ENCODE measurements around the gene CNTFR.

Gene CNTFR

GRCh38 chr9:34521406-34522045 lies 68.0 kb downstream of the CNTFR start:
- DNase-seq: no peak

DNA sequence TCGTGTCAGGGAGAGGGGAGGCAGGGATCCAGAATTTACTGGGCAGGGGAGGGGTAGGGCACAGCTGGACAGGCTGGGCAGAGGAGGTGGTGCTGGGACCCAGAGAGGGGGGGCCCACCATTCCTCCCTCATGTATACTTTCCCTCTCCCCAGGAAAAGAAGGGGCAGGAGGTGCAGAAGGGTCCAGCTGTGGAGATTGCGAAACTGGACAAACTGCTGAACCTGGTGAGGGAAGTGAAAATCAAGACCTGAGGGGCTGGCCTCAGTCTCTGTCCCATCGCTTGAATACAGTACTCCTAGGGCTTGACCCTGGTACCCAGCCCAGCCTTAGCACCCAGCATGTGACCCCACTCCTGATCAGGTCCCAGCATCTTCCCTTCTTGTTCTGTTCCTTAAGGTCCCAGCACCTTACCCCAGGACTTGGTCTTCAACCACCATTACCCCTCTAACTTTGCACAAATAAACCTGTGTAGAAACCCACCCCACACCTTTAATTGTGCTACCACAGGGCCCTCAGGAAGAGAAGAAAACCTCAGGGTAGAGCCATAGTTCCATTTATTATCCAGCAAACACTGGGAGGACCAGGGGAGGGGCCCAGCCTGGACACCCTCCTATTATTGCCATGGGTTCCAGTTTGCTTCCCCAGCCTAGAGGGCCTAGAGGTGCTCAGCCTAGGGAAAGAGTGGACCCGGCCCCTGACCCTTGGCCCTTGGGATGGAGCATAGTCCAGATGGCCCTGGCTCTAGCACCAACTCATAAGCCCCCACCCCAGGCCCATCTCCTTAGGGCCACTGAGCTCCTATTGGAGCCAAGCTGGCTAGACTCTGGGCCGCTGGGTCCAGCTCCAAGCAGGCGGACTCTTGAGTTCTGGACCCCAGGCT lies 68.8 kb downstream of the CNTFR start:
- no peak for DNase-seq

- DNase-seq: no peak
Measured at GRCh38 chr9:34520096-34520495, 69.4 kb downstream of the CNTFR start.

DNA sequence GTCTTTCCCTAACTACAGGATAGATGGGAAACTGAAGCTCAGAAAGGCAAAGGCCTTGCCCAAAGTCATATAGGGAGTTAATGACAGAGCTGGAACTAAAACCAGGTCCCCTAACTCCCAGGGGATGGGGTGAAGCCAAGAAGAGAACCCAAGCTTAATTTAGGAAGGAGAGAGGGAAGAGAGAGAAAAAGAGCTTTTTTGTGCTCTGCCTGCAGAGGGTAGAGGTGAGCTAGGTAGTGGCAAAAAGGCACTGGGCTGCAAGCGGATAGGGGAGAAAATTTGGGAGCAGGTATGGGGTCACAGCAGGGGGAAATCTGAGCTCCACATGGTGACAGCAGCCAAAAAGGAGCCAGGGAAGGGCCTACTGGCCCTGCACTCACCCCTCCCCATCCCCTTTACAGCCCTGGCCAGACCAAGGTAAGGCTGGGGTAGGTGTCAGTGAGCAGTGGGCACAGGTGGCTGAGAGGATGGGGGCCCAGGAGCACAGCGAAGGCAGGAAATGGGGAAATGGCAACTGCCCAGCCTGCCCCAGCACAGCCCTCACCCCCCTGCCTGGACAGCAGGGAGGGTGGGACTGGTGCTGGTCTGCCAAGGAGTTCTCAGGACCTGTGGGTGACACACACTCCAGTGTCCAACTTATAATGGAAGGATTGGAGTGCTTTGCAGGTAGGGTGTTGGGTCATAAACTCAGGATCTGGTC lies 70.1 kb downstream of the CNTFR start:
- no peak for DNase-seq

DNA sequence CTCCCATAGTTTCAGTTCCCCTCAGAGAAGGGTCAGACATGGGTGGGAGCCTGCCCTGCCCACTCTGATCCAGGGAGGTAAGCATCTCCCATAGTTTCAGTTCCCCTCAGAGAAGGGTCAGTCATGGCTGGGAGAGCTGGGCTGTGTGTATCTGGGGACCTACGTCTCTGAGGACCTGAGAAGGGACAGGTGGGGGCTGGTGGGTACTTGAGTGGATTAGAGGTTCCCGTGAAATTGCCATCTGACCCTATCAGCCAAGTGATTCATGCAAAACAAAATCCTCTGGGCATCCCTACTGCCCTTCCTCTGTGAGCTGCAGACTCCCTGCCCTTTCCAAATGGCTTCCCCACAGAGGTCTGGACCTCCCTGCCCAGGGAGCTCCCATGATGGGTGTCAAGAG lies 70.6 kb downstream of the CNTFR start:
- DNase-seq: no peak

DNA sequence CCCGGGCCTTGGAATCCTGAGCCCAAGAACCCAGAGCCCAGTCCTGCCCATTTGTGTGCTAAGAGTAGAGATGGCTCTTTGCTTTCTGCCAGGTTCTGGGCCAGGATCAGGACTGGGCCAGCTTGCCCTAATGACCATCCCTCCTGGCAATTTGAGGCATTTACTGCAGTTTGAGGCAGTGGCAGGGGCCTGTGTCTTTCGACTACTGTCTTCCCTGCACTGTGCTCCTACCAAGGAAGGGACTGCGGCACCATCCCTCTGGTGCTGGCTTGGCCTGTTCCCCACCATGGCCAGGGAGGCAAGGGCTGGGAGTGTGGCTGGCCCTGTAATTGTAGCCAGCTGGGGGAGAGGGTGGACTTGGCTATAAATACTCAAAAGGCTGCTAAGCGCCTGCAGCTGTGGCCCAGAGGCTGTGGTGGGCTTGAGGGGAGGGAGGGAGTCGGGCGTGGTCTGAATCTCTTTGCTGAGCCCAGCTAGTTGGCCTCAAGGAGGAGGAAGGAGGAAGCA lies 71.4 kb downstream of the CNTFR start:
- DNase-seq: no peak

GRCh38 chr9:34517185-34517584 lies 72.3 kb downstream of the CNTFR start:
- DNase-seq: no peak

GRCh38 chr9:34515959-34516358 lies 73.6 kb downstream of the CNTFR start:
- DNase-seq: no peak

DNA sequence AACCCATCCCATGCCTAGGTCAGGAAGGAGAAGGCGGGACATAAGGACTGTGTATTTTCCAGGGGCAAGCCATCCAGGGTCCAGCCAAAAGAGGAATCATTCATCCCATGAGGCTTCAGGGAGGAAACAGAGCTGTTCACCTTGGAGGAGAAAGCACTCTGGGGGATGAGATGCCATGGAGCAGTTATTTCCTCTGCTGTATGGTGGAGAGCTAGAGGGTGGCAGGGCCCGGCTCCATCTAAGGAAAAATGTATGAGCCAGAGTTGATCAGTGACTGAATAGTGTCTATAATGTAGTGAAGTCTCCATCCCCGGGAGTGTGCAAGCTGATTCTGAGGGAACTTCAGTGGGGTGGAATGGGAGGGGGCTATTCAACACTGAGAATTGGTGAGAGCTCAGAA lies 74.7 kb downstream of the CNTFR start:
- no peak for DNase-seq

DNA sequence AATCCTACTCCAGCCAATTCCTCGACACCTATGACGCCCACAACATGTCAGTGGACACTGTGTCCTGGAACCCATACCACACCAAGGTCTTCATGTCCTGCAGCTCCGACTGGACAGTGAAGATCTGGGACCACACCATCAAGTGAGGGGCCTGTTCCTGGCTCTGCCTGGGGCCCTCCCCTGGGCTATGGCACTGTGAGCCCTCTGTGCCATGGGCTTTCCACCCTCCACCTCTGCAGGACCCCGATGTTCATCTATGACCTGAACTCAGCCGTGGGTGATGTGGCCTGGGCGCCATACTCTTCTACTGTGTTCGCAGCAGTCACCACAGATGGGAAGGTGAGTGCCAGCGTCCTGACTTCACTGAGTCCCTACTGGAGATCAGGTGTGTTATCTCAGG lies 75.1 kb downstream of the CNTFR start:
- no peak for DNase-seq

- DNase-seq: no peak
Measured at GRCh38 chr9:34513567-34514214, 75.8 kb downstream of the CNTFR start.

DNA sequence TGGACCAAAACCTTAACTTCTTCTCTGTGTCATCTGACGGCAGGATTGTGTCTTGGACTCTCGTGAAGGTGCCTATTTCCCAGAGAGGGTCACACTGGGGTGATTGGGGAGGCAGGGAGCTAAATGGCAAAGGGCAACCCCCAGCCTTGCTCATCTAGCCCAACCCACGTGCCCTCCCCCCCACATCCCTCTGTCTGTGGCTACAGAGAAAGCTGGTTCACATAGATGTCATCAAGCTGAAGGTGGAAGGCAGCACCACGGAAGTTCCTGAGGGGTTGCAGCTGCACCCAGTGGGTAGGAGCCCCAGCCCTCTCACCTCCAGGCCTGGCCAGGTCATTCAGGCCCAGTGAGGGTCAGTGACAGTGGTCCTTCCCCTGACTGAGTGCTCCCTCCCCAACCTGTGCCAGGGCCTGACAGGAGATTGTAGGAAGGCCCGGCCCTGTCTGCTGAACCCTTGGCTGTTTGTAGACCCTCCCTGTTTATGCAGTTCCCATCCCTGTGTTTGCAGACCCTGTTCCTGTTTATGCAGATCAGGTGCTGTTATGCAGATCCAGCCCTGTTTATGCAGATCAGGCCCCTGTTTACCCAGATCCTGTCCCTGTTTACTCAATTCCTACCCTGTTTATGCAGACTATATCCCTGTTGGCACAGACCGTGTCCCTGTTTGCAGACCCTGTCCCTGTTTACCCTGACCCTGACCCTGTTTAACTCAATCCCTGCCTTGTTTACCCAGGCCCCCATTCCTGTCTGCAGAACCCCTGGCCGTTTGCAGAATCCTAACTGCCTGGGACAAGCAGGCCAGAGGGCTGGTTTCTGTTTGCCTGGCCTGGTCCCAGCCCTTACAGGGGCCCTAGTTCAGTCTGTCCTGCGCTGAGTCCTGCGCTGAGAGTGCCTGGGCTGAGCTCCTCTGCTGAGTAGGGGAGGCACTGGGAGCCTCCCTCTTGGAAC lies 77.1 kb downstream of the CNTFR start:
- no peak for DNase-seq

DNA sequence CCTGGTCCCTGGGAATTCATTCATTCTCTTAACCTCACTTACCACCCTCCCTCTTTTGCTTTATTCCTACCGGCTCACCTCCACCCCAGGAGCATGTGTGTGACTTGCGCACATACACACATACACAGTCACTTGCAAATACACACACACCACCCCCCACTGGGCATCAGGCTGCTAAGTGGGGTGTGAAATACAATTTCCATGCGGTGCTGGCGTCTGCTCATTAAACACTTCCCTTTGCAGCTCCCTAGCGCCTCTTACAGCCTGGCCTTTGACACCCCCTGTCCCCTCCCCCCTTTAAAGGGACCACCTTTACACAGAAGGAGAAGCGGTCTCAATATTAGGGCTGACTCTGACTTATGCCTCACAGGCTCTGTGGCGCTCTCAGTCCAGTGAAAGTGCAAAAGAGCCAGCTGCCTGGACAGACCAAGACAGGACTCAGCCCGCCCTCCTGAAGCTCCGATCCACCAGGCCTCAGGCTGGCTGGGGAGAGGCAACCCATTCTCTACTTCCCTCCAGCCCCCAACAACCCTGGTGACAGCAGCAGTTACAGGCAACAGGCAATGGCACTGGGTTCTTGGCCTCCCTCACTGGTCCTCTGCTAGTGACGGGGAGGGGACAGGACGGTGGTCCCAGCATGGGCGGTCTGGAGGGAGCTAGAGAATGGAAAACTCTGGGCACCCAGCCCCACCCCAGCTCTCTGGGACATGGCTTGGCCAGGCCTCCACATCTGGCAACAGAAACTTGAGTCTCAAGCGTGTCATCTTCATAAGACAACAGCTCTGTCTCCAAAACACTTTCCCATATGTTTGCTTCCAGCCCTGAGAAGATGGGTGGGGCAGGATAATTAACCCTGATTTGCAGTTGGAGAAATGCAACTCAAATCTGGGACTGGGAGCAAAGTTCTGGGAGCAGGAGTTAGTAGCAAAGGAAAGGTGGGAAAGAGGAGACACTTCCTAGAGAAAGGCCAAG lies 78.7 kb downstream of the CNTFR start:
- DNase-seq: peak; percentile 72

- DNase-seq: no peak
Measured at GRCh38 chr9:34508951-34509350, 80.6 kb downstream of the CNTFR start.

DNA sequence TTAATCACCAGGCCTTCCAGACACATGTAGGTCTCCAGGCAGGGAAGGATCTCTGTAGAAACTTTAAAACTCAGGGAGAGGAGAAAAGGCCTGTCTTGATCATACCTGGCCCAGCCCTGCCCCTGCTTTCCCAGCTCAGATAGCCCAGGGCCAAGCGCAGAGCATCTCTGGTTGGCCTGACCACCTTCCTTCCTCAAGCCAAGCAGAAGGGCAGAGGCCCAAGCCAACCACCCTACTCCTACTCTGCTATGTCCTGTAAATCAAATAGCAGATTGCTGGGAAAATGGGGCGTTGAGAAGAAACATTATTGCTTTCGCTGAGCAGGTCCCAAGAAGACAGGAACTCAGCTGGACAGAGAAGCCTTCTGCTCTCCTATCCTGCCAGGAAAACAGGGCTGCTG lies 81.1 kb downstream of the CNTFR start:
- DNase-seq: no peak

GRCh38 chr9:34507966-34508365 lies 81.6 kb downstream of the CNTFR start:
- DNase-seq: no peak

GRCh38 chr9:34507556-34507955 lies 82.0 kb downstream of the CNTFR start:
- DNase-seq: no peak

GRCh38 chr9:34506623-34507022 lies 82.9 kb downstream of the CNTFR start:
- DNase-seq: no peak

DNA sequence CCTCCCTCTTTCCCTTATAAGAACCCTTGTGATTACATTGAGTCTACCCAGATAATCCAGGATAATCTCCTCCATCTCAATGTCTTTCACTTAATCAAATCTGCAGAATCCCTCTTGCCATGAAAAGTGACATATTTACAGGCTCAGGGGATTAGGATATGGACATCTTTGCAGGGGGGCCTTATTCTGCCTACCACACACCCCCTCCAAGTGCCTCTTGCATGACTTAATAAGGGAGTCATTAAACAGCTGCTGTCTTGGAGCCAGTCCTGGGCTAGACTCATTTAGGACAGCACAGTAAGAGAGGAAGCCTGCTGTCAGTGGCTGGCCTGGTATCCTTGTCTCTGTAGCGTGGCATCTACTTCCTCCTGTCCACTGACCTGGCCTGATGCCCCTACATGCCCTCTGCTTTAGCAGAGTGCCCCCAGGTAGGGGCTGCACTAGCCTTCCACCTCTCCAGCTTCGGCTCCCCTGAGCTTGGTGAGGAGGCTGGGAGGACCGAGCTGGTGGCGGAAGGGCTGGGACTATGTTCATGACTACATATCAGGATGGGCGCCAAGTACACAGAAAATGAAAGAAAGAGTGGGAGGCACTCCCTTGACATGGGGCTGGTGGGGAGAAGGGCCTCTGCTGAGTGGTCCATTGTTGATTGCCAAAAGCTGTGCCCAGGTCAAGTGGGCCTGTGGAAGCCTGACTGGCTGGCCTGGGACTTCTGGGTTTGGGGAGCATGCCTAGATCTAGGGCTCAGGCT lies 84.0 kb downstream of the CNTFR start:
- DNase-seq: no peak

- no peak for DNase-seq
Measured at GRCh38 chr9:34503406-34503805, 86.1 kb downstream of the CNTFR start.

Measured in NCI-H1694 treated with DMSO at 0.1 percent for 48 hours (cell line).